HEK293 (cell line): Measurements from ENCODE around the gene ACAA1.

Experiments
- BCL11A ChIP-seq: fragments of 450-650 bp; formaldehyde crosslinking; IDR thresholded peaks from 2 replicates; pipeline ENCODE4 v1.5.1; 2016; ENCODE audit warnings: low read depth, missing biosample characterization, missing genetic modification characterization
- PRDM1 ChIP-seq: fragments of 450-650 bp; formaldehyde crosslinking; IDR thresholded peaks from 2 replicates; pipeline ENCODE4; 2016; ENCODE audit warnings: missing biosample characterization, missing genetic modification characterization
- ZBTB1 ChIP-seq: fragments of 450-650 bp; formaldehyde crosslinking; IDR thresholded peaks from 2 replicates; pipeline ENCODE4 v1.5.1; 2016; ENCODE audit warnings: missing biosample characterization, missing genetic modification characterization
- ZBTB20 ChIP-seq: fragments of 450-650 bp; formaldehyde crosslinking; IDR thresholded peaks from 2 replicates; pipeline ENCODE4 v1.5.1; 2016; ENCODE audit warnings: missing biosample characterization, missing genetic modification characterization
- ZFP3 ChIP-seq: fragments of 450-650 bp; formaldehyde crosslinking; IDR thresholded peaks from 2 replicates; pipeline ENCODE4 v1.5.1; 2016; ENCODE audit warnings: low read depth, missing biosample characterization, missing genetic modification characterization
- ZNF2 ChIP-seq: fragments of 450-650 bp; formaldehyde crosslinking; IDR thresholded peaks from 2 replicates; pipeline ENCODE4 v1.5.1; 2016; ENCODE audit warnings: missing biosample characterization, missing genetic modification characterization
- ZNF274 ChIP-seq, 2 experiments: fragments of 200-500 bp in 1 of 2; fragments of 450-650 bp in 1 of 2; sonication (Bioruptor generic) in 1 of 2; formaldehyde crosslinking in 1 of 2; IDR thresholded peaks; 2 replicates each; pipeline versions ENCODE4 v1.5.1 to v1.6.1; 2014 to 2016; ENCODE audit warnings: borderline replicate concordance in 1 of 2, inconsistent platforms in 1 of 2, low read length in 1 of 2, missing biosample characterization in 1 of 2, missing genetic modification characterization in 1 of 2
- ZNF514 ChIP-seq: fragments of 450-650 bp; formaldehyde crosslinking; IDR thresholded peaks from 2 replicates; pipeline ENCODE4 v1.5.1; 2016; ENCODE audit warnings: missing biosample characterization, missing genetic modification characterization
- TF ChIP-seq, protein P1 (sequence below): fragments of 450-650 bp; formaldehyde crosslinking; IDR thresholded peaks from 2 replicates; pipeline ENCODE4 v1.5.1; 2016; ENCODE audit warnings: missing biosample characterization, missing genetic modification characterization
- TF ChIP-seq, protein P2 (sequence below): fragments of 450-650 bp; formaldehyde crosslinking; IDR thresholded peaks from 2 replicates; pipeline ENCODE4 v1.5.1; 2016; ENCODE audit warnings: missing biosample characterization, missing genetic modification characterization
- TF ChIP-seq, protein P3 (sequence below): fragments of 450-650 bp; formaldehyde crosslinking; IDR thresholded peaks from 2 replicates; pipeline ENCODE4 v1.5.1; 2016; ENCODE audit warnings: missing biosample characterization, missing genetic modification characterization, low read depth
- TF ChIP-seq, protein P4 (sequence below): fragments of 450-650 bp; formaldehyde crosslinking; IDR thresholded peaks from 2 replicates; pipeline ENCODE4 v1.5.1; 2016; ENCODE audit warnings: missing biosample characterization, missing genetic modification characterization

DNA sequence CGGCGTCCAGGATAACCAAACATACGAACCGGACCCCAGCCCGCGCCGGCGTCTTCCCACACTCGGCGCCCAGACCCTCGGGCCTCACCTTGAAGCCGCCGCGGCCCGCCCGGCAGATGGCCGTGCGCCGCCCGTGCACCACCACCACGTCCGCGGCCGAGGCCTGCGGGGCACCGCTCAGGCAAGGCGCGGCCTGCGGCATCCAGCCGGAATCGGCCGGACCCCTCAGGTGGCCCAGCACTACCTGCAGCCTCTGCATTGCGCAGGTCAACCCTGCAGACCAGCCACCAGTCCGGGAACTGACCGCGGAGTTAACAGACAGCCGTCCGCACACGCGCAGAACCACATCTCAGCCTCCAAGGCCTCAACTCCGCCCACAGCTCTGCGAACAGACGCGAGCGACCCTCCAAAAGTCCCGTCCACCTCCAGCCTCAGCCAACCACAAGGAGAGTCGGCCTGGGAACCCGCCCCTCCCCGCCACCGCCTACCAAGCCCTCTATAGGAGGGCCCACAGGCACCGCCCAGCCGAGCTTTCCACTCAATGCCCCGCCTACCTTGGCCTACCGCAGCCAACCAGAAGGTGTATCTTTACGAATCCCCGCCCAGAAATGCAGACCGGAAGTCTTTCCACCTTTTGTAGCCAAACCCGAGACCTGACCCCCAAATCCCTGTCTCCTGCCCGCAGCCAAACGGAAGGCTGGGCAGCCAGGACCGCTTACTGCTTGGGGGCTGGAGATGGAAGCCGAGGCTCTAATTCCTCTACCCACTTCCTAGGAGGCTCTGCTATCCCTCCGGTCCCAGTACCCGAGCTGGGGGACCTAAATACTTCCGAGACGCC lies at the start of gene ACAA1:
- TF ChIP-seq ZBTB20 (tag by site-specific recombination) (no peak), BCL11A (tag by site-specific recombination) (no peak), ZNF2 (tag by site-specific recombination) (no peak), ZNF514 (tag by site-specific recombination) (no peak), ZFP3 (tag by site-specific recombination) (no peak), PRDM1 (tag by site-specific recombination) (no peak), ZNF274 (IDR thresholded peaks at IDR 0.05; ENCODE audit: low read length) (no peak), ZNF274 (tag by site-specific recombination; IDR thresholded peaks at IDR 0.05; ENCODE audit: borderline replicate concordance) (no peak), ZBTB1 (no peak)
- TF ChIP-seq, protein P1, sequence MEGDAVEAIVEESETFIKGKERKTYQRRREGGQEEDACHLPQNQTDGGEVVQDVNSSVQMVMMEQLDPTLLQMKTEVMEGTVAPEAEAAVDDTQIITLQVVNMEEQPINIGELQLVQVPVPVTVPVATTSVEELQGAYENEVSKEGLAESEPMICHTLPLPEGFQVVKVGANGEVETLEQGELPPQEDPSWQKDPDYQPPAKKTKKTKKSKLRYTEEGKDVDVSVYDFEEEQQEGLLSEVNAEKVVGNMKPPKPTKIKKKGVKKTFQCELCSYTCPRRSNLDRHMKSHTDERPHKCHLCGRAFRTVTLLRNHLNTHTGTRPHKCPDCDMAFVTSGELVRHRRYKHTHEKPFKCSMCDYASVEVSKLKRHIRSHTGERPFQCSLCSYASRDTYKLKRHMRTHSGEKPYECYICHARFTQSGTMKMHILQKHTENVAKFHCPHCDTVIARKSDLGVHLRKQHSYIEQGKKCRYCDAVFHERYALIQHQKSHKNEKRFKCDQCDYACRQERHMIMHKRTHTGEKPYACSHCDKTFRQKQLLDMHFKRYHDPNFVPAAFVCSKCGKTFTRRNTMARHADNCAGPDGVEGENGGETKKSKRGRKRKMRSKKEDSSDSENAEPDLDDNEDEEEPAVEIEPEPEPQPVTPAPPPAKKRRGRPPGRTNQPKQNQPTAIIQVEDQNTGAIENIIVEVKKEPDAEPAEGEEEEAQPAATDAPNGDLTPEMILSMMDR (tag by site-specific recombination) = no peak
- TF ChIP-seq, protein P2, sequence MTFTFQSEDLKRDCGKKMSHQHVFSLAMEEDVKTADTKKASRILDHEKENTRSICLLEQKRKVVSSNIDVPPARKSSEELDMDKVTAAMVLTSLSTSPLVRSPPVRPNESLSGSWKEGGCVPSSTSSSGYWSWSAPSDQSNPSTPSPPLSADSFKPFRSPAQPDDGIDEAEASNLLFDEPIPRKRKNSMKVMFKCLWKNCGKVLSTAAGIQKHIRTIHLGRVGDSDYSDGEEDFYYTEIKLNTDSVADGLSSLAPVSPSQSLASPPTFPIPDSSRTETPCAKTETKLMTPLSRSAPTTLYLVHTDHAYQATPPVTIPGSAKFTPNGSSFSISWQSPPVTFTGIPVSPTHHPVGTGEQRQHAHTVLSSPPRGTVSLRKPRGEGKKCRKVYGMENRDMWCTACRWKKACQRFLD = no peak
- TF ChIP-seq, protein P3, sequence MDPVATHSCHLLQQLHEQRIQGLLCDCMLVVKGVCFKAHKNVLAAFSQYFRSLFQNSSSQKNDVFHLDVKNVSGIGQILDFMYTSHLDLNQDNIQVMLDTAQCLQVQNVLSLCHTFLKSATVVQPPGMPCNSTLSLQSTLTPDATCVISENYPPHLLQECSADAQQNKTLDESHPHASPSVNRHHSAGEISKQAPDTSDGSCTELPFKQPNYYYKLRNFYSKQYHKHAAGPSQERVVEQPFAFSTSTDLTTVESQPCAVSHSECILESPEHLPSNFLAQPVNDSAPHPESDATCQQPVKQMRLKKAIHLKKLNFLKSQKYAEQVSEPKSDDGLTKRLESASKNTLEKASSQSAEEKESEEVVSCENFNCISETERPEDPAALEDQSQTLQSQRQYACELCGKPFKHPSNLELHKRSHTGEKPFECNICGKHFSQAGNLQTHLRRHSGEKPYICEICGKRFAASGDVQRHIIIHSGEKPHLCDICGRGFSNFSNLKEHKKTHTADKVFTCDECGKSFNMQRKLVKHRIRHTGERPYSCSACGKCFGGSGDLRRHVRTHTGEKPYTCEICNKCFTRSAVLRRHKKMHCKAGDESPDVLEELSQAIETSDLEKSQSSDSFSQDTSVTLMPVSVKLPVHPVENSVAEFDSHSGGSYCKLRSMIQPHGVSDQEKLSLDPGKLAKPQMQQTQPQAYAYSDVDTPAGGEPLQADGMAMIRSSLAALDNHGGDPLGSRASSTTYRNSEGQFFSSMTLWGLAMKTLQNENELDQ (tag by site-specific recombination) = no peak
- TF ChIP-seq, protein P4, sequence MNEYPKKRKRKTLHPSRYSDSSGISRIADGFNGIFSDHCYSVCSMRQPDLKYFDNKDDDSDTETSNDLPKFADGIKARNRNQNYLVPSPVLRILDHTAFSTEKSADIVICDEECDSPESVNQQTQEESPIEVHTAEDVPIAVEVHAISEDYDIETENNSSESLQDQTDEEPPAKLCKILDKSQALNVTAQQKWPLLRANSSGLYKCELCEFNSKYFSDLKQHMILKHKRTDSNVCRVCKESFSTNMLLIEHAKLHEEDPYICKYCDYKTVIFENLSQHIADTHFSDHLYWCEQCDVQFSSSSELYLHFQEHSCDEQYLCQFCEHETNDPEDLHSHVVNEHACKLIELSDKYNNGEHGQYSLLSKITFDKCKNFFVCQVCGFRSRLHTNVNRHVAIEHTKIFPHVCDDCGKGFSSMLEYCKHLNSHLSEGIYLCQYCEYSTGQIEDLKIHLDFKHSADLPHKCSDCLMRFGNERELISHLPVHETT = no peak
